Measurements from ENCODE around the gene TENM4.

GRCh38 chr11:78653294-78653909 is 787.4 kb downstream of the TENM4 start:
- no peak for TF ChIP-seq REST (IDR thresholded peaks at IDR 0.05; ENCODE audit: low read depth)
- TF ChIP-seq EGR1 (IDR thresholded peaks at IDR 0.05) = no peak
- TF ChIP-seq ZBTB7A (IDR thresholded peaks at IDR 0.05; ENCODE audit: low read depth) = no peak
- no peak for TF ChIP-seq TAF1 (IDR thresholded peaks at IDR 0.05; ENCODE audit: low read depth)
- TF ChIP-seq EP300 (IDR thresholded peaks at IDR 0.05; ENCODE audit: borderline replicate concordance) = no peak
- TF ChIP-seq MAX (IDR thresholded peaks at IDR 0.05) = no peak
- no peak for TF ChIP-seq RAD21 (IDR thresholded peaks at IDR 0.05; ENCODE audit: low read depth)

Measured in Ishikawa (cell line).